CD4-positive, alpha-beta T cell treated with Interleukin-4 for 1 hour (primary cell): Measurements from ENCODE around the gene PWWP2B.

Experiments used
- DNase-seq, 2 donors: peaks; one replicate each; pipeline ENCODE4 v3.0.0-alpha.2; 2020 to 2022

PWWP2B gene

GRCh38 chr10:132408367-132408781 is 11.4 kb downstream of the PWWP2B start:
- no peak for DNase-seq

DNA sequence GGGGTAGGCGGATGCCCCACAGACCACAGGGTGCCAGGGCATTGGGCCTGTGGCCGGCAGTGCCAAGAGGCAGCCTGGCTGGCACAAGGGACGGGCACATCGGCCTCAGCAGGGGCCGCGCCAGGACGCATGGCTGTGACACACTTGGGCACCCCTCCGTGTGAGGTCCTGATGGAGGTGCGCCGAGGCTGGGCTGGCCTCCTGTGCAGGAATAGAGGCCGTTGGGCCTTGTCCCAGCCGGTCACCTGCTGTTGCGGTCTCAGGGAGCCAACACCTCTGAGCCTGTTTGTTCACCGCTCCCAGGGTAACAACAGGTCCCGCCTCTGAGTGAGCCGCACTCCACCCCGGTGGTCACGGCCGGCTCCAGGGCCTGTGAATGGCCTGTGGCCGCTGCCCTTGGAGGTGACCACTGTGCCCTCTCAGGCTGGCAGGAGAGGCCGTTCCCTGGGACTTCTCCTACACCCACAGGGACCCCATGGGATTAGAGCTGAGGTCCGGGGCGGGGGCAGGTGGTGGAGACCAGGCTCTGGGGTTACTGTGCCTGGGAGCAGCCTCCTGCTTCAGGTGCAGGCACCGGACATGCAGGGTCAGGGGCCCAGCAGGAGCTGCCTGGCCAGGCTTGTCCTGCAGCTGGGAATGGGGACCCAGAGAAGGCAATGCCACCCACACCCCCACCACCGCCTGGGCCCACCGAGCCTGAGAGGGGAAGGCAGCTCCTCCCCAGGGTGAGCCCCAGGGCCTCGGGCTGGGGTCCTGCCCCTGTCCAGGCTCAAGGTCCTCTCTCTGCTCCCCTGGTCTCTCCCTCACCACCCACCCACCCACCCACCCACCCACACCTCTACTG is 12.0 kb downstream of the PWWP2B start:
- no peak for DNase-seq

DNA sequence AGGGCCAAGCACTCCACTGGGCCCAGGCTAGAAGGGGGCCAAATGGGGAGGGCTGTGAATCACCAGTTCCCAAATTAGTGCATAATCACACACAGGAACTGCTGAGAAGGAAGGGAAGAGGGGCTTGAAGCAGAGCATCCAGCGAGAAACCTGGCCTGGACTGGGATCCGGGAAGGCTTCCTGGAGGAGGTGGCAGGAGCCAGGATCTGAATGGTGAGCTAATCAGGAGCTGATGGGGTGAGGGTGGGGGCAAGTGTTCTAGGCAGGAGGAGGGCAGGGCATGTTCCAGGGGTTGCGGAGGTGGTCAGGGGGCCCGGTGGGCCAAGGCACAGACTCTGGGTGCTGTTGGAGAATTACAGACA is 12.6 kb downstream of the PWWP2B start:
- no peak for DNase-seq

DNA sequence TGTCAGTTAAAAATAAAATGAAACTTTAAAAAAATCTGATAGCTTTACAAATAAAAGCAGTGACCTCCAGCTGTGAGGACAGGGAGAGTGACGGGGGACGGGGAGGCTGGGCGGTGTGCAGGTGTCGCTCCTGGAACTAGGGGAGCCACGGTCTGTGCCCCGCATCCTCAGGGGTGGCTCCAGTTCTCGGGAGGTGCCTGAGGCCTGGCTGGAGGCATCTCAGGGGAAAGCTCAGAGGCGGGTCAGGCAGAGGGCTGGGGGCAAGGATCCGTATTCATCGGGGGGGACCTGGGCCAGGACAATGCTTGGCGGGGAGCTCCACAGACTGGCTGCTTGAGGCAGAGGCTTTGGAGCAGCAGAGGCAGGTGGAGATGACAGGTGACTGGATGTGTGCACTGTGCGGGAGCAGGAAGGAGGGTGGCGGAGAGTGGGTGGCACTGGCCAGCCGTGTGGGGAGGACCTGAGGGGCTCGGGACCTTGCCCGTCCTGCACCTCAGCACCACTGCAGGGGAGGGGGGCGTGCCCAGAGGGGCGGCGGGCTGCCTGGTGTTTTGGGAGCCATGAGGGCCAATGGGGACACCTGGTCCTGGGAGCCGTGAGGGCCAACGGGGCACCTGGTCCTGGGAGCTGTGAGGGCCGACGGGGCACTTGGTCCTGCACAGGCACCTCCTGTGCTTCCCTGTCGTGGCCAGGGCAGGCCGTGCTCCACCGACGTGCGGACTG is 13.2 kb downstream of the PWWP2B start:
- no peak for DNase-seq

GRCh38 chr10:132410779-132411532 is 14.0 kb downstream of the PWWP2B start:
- DNase-seq: no peak

DNA sequence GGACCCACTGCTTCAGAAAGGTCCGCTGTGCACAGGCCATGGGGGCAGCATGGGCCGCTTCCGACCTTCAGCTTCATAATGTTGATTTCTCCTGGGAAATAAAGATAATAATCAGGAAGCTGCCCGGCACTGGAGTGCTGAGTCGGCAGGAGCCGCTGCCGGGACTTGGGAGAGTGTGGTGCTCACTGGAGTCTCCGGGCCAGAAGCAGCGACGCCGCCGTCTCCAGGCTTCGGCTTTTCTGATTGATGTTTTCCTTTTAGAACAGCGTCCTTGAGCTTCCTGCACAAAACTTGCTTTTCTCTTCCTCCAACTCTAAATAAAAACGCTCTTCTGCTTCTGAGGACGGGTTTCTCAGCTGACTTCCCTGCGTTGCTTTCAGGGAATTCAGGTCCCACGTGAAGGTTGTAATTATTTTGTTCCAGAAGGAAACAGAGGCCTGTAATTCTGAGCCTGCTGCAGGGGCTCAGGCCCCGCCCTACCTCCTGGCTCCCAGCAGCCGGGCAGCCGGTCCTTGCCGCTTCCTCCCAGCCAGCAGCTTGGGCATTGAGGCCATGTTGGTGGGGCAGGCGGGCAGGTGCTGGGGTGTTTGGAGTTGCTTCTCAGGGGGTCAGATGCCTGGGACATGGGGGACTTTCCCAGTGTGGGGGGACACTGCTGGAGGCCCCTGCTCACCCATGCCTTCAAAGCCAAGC is 14.7 kb downstream of the PWWP2B start:
- no peak for DNase-seq

GRCh38 chr10:132412316-132413192 is 15.6 kb downstream of the PWWP2B start:
- no peak for DNase-seq

DNA sequence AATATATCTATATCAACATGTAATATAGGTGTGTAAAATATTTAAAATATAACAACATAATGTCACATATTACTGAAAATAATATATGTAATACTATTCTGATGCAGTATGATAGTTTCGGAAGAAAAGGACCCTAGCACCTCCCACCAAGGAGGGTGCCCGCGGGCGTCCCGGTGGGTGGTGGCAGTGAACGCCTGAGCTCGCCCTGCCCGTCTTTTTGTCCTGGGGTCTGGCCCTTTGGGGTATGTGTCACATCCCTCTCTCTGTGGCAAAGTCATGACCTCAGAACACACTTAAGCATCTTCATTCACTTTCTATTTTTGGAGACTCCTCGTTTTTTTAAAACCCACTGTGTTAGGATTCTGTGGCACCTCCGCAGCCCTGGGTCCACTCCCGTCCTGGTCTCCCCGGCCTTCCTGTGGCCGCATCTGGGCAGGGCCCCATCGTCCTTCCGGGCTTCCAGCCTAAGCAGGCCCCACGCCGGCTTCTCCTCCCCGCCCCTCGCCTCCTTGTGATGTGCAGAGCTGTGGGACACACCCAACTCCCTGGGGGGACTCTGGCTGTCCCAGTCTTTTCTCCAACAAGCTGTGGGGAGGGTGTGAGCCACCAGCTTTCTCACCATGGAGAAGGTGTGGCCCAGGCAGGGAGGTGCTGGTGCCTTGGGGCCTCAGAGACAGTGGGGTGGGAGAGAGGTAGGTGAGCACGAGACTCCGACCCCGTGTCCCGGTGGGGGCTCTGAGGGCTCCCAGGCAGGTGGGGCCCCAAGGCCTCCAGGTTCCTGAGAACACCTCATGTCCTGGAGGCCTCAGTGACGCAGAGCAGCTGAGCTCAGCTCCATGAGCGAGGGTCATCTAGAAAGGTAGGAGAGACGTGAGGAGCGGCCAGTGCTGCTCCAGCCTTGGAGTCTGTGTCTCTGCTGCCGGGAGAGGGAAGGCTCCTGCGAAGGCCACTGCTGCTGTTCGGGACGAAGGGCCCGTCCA is 16.5 kb downstream of the PWWP2B start:
- no peak for DNase-seq

DNA sequence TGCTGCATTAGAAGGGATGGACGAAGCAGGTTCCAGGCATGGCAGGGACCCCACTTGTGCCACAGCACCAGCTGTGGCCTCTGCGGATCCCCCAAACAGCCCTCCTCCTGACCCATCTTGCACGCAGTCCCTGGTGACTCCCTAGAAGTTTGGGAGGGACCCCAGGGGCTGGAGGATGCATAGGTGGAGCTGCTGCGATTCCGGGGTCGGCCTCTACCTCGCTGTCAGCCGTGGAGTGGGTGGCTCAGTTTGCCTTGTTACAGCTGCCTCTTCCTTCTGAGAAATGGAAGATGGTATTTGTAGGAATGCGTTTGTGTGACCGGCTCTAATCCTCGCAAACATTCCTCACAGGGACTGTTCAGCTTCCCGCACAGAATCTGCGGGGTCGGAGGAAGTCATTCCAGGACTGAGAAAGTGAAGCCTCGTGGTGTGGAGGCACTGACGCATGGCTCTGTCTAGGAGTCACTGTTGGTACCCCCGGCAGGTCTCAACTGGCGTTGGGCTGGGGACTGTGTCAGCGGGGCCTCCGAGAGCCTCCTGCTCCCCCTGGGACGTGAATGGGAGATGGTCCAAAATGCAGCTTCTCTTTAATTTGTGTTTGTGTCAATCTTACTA is 17.5 kb downstream of the PWWP2B start:
- DNase-seq: no peak

GRCh38 chr10:132415255-132415654 is 18.3 kb downstream of the PWWP2B start:
- DNase-seq: no peak

- no peak for DNase-seq
Observed at GRCh38 chr10:132415956-132416355, 19.0 kb downstream of the PWWP2B start.

DNA sequence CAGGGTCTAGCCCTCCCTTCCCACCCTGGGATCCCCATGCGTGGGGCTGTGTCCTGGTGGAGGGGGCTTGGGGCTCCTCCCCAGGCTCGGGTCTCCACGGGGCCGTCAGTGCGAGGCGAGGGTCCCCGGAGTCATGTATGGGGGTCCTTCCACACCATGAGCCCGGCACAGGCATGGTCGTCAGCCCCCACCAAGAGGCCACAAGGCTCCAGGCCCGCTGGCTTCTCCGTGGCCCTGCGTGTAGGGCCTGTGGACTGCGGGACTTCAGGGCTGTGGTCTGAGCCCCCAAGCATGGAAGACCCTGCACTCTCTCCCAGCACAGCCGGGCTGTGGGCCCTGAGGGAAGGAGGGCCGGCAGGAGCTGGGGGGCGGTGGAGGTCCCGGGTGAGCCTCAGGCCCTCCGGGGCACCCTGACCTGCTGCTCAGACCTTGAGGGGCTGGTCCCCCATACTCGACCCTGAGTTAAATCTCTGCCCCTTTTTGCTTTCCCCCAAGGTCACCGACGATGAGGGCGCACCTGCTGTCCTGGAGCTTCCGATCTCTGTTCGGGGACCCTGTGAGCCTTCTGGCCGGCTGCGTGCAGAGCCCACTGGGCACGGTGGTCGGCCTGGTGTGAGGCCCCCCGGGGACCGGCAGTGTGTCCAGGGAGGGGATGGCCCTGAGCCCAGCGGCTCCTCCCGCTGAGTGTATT is 19.7 kb downstream of the PWWP2B start:
- DNase-seq: no peak

- no peak for DNase-seq
Observed at GRCh38 chr10:132417257-132417910, 20.4 kb downstream of the PWWP2B start.

- peak in 1 of 2 donors; percentile 60 for DNase-seq
Observed at GRCh38 chr10:132417957-132418441, 21.0 kb downstream of the PWWP2B start.

DNA sequence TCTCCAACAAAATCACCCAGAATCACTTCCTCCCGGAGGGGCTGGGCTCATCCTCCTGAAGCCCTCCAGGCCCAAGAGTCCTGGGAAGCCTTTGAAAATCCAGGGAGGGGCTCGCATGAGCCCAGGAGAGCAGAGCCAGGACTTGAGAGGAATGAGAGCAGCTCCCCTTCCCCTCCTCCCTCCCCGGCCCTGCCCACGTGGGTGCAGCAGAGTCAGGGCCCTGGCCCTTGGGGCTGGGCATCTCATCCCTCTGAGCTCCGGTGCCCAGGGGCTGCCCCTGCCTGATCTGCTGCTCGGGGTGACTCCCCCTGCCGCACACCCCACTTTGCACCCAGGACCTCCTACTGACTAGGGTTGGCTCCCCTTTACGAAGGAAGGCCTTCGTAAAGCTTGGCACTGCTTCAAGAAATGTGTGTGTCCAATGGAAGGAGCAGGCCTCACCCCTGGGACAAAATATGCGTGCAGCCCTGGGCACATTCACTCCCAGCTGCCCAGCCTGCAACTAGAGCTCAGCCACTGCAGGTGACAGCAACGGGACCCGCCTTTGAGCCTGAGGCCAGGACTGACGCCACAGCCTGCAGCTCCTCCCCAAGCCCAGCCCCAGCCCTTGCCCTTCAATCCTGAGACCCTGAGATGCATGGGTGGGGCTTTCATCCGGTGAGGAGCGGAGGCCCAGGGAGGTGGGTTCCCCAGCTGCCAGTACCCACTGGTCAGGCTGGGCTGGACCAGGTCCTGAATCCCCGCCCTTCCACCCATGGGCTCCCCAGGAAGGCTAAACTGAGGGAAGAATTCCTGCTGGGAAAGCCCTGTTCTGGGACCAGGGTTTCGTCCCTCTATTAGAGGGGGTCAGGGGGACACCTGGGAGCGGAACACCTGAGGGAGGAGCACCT is 21.8 kb downstream of the PWWP2B start:
- no peak for DNase-seq

- no peak for DNase-seq
Observed at GRCh38 chr10:132419538-132420468, 22.8 kb downstream of the PWWP2B start.
